Stomach smooth muscle (tissue), 2 donors: ENCODE measurements around the gene VASN.

ENCODE experiments used
- H3K27ac ChIP-seq: one replicate; pipeline ENCODE4 v1.7.0; 2013; ENCODE audit warnings: mild to moderate bottlenecking, low read length, inconsistent platforms
- H3K27me3 ChIP-seq, 2 donors: one replicate each; pipeline ENCODE4 v1.7.0; 2013; ENCODE audit warnings: low read length in 2 of 2; ENCODE audit not compliant: insufficient read depth in 2 of 2, control insufficient read depth in 1 of 2
- H3K36me3 ChIP-seq, 2 donors: one replicate each; pipeline ENCODE4 v1.7.0; 2013; ENCODE audit warnings: low read length in 2 of 2; ENCODE audit not compliant: control insufficient read depth in 2 of 2, insufficient read depth in 2 of 2
- H3K4me1 ChIP-seq: one replicate; pipeline ENCODE4 v1.7.0; 2013; ENCODE audit warnings: low read length; ENCODE audit not compliant: control insufficient read depth, insufficient read depth
- H3K4me3 ChIP-seq, 2 donors: one replicate each; pipeline ENCODE4 v1.7.0; 2013; ENCODE audit warnings: low read length in 2 of 2
- H3K9ac ChIP-seq, 2 donors: one replicate each; pipeline ENCODE4 v1.7.0; 2013; ENCODE audit warnings: low read length in 2 of 2, mild to moderate bottlenecking in 1 of 2
- H3K9me3 ChIP-seq, 2 donors: one replicate each; pipeline ENCODE4 v1.7.0; 2013; ENCODE audit warnings: low read length in 2 of 2; ENCODE audit not compliant: control insufficient read depth in 2 of 2
- donor health status: healthy.
- donor health status: Pancreatic carcinoma.

VASN gene

GRCh38 chr16:4354512-4355409 lies 16.9 kb upstream of the VASN start:
- peaks cover 18% of the 10 kb centered on the region for H3K4me1 ChIP-seq

GRCh38 chr16:4356820-4357219 lies 14.8 kb upstream of the VASN start:
- peaks cover 1 to 8% of the 10 kb centered on the region in 2 donors for H3K36me3 ChIP-seq
- H3K9ac ChIP-seq, result no peak overlapping the region
- no peaks in the 10 kb centered on the region for H3K27me3 ChIP-seq
- peaks cover 5% of the 10 kb centered on the region for H3K4me1 ChIP-seq
- H3K27ac ChIP-seq, result no peak overlapping the region
- no peaks in the 10 kb centered on the region for H3K9me3 ChIP-seq
- H3K4me3 ChIP-seq, result no peak overlapping the region

More at GRCh38 chr16:4354512-4355409, 16.9 kb upstream of the VASN start:
- peaks cover 0 to 8% of the 10 kb centered on the region in 2 donors for H3K36me3 ChIP-seq
- H3K9ac ChIP-seq, result no peak overlapping the region
- no peaks in the 10 kb centered on the region for H3K27me3 ChIP-seq
- no peaks in the 10 kb centered on the region for H3K9me3 ChIP-seq
- no peak overlapping the region for H3K27ac ChIP-seq
- H3K4me3 ChIP-seq, result no peak overlapping the region

- H3K4me3 ChIP-seq, result no peak overlapping the region
- peaks cover 3 to 8% of the 10 kb centered on the region in 2 donors for H3K36me3 ChIP-seq
- no peak overlapping the region for H3K27ac ChIP-seq
These were observed 13.4 kb upstream of the VASN start for GRCh38 chr16:4358236-4358635.

GRCh38 chr16:4358831-4359561 lies 12.7 kb upstream of the VASN start:
- H3K9ac ChIP-seq, result no peak overlapping the region
- peaks cover 3 to 6% of the 10 kb centered on the region in 2 donors for H3K36me3 ChIP-seq
- H3K9me3 ChIP-seq, result no peaks in the 10 kb centered on the region
- H3K27ac ChIP-seq, result no peak overlapping the region
- peaks cover 5% of the 10 kb centered on the region for H3K4me1 ChIP-seq
- no peak overlapping the region for H3K4me3 ChIP-seq
- H3K27me3 ChIP-seq, result no peaks in the 10 kb centered on the region

More at GRCh38 chr16:4358236-4358635, 13.4 kb upstream of the VASN start:
- Histone ChIP-seq H3K9me3 (no peaks in the 10 kb centered on the region), H3K4me1 (peaks cover 5% of the 10 kb centered on the region), H3K9ac (no peak overlapping the region), H3K27me3 (no peaks in the 10 kb centered on the region)

- Histone ChIP-seq H3K27me3 (no peaks in the 10 kb centered on the region), H3K4me3 (no peak overlapping the region), H3K4me1 (peaks cover 5% of the 10 kb centered on the region), H3K27ac (no peak overlapping the region), H3K9ac (no peak overlapping the region), H3K9me3 (no peaks in the 10 kb centered on the region), H3K36me3 (peaks cover 3 to 6% of the 10 kb centered on the region in 2 donors)
These were observed 11.7 kb upstream of the VASN start for GRCh38 chr16:4359914-4360313.

GRCh38 chr16:4360538-4361021 lies 11.1 kb upstream of the VASN start:
- H3K4me1 ChIP-seq, result peaks cover 5% of the 10 kb centered on the region
- no peaks in the 10 kb centered on the region for H3K9me3 ChIP-seq
- H3K27ac ChIP-seq, result no peak overlapping the region
- H3K4me3 ChIP-seq, result no peak overlapping the region
- H3K36me3 ChIP-seq, result peaks cover 3 to 10% of the 10 kb centered on the region in 2 donors
- no peaks in the 10 kb centered on the region for H3K27me3 ChIP-seq
- H3K9ac ChIP-seq, result no peak overlapping the region

- no peak overlapping the region for H3K27ac ChIP-seq
- no peaks in the 10 kb centered on the region for H3K27me3 ChIP-seq
- peaks cover 5% of the 10 kb centered on the region for H3K4me1 ChIP-seq
- H3K9me3 ChIP-seq, result no peaks in the 10 kb centered on the region
- no peak overlapping the region for H3K9ac ChIP-seq
- H3K36me3 ChIP-seq, result peaks cover 3 to 10% of the 10 kb centered on the region in 2 donors
- no peak overlapping the region for H3K4me3 ChIP-seq
These were observed 10.4 kb upstream of the VASN start for GRCh38 chr16:4361033-4361943.

GRCh38 chr16:4361944-4362311 lies 9.7 kb upstream of the VASN start:
- Histone ChIP-seq H3K9ac (no peak overlapping the region), H3K4me3 (no peak overlapping the region), H3K27me3 (no peaks in the 10 kb centered on the region), H3K9me3 (no peaks in the 10 kb centered on the region), H3K4me1 (peaks cover 5% of the 10 kb centered on the region), H3K36me3 (peaks cover 3 to 10% of the 10 kb centered on the region in 2 donors), H3K27ac (no peak overlapping the region)

- peaks cover 3 to 11% of the 10 kb centered on the region in 2 donors for H3K36me3 ChIP-seq
These were observed 9.0 kb upstream of the VASN start for GRCh38 chr16:4362476-4363135.

More at GRCh38 chr16:4362476-4363135, 9.0 kb upstream of the VASN start:
- no peak overlapping the region for H3K9ac ChIP-seq
- no peaks in the 10 kb centered on the region for H3K27me3 ChIP-seq
- H3K27ac ChIP-seq, result no peak overlapping the region
- H3K4me1 ChIP-seq, result peaks cover 5% of the 10 kb centered on the region
- no peaks in the 10 kb centered on the region for H3K9me3 ChIP-seq
- H3K4me3 ChIP-seq, result no peak overlapping the region
